Adrenal gland (tissue), 5 donors: Measurements from ENCODE around the gene STRN4.

Experiments
- CTCF ChIP-seq, 6 experiments: fragments of 450-650 bp in 4 of 6; fragments of 200-600 bp in 2 of 6; sonication (generic) in 1 of 6; IDR thresholded peaks; 1 replicate in 5 of 6; 2 replicates in 1 of 6; pipeline versions ENCODE4 v1.5.1 to v1.8.0; 2016 to 2021; ENCODE audit warnings: antibody characterized with exemption in 6 of 6, mild to moderate bottlenecking in 2 of 6, moderate library complexity in 1 of 6
- POLR2A ChIP-seq, 2 donors: fragments of 450-650 bp; IDR thresholded peaks; one replicate each; pipeline ENCODE4 v1.6.1; 2017; ENCODE audit warnings: antibody characterized with exemption in 2 of 2, mild to moderate bottlenecking in 2 of 2, moderate library complexity in 1 of 2
- donor health status: DM: no; HTN: no; CAD: no.

- TF ChIP-seq CTCF (IDR thresholded peaks at IDR 0.05) (no peak), POLR2A (IDR thresholded peaks at IDR 0.05) (no peak)
Observed at GRCh38 chr19:46710687-46711086, 35.6 kb downstream of the STRN4 start.
